HEK293 (cell line): Measurements from ENCODE around the gene SHLD1.

Source experiments
- CTCF ChIA-PET: fragments of 350-600 bp; formaldehyde crosslinking; extraction: SDS; loops from one replicate; lab custom pipeline; 2021; ENCODE audit warnings: antibody characterized with exemption; lab: Yijun Ruan, JAX
- POLR2A ChIA-PET: fragments of 300-600 bp; formaldehyde crosslinking; extraction: SDS; loops from one replicate; lab custom pipeline; 2020; ENCODE audit warnings: antibody characterized with exemption, inconsistent platforms; lab: Yijun Ruan, JAX
- H3K27ac ChIP-seq: fragments of 200-500 bp; sonication (Bioruptor generic); 2 replicates; pipeline ENCODE4 v1.5.1; 2014; ENCODE audit warnings: low read depth, low read length, control low read depth, inconsistent platforms; ENCODE audit errors: extremely low read depth
- H3K36me3 ChIP-seq, 2 experiments: fragments of 200-500 bp in 1 of 2; sonication (Bioruptor generic) in 1 of 2; 1 replicate in 1 of 2; 2 replicates in 1 of 2; pipeline ENCODE4 v1.5.1; 2014 to 2017; ENCODE audit warnings: inconsistent platforms in 2 of 2, low read length in 2 of 2; ENCODE audit not compliant: control insufficient read depth in 2 of 2, insufficient read depth in 1 of 2
- H3K4me1 ChIP-seq: fragments of 200-500 bp; sonication (Bioruptor generic); 2 replicates; pipeline ENCODE4 v1.5.1; 2014; ENCODE audit warnings: mild to moderate bottlenecking, low read length, inconsistent platforms; ENCODE audit not compliant: control insufficient read depth, insufficient read depth
- H3K4me3 ChIP-seq: 2 replicates; pipeline ENCODE4 v1.5.1; 2011; ENCODE audit warnings: low read depth, mild to moderate bottlenecking, control low read depth, low read length, moderate library complexity
- H3K9me3 ChIP-seq: fragments of 200-500 bp; sonication (Bioruptor generic); 2 replicates; pipeline ENCODE4 v1.5.1; 2014; ENCODE audit warnings: low read depth, low read length, inconsistent platforms; ENCODE audit not compliant: control insufficient read depth, insufficient read depth
- BCL11A ChIP-seq: fragments of 450-650 bp; formaldehyde crosslinking; IDR thresholded peaks from 2 replicates; pipeline ENCODE4 v1.5.1; 2016; ENCODE audit warnings: low read depth, missing biosample characterization, missing genetic modification characterization
- ELK4 ChIP-seq: IDR thresholded peaks from 2 replicates; pipeline ENCODE4 v1.6.1; 2011; ENCODE audit warnings: mild to moderate bottlenecking, low read depth, low read length, borderline replicate concordance
- KLF8 ChIP-seq: fragments of 450-650 bp; formaldehyde crosslinking; IDR thresholded peaks from 2 replicates; pipeline ENCODE4 v1.5.1; 2016; ENCODE audit warnings: missing biosample characterization, missing genetic modification characterization
- PRDM4 ChIP-seq: fragments of 450-650 bp; formaldehyde crosslinking; IDR thresholded peaks from 2 replicates; pipeline ENCODE4 v1.5.1; 2017; ENCODE audit warnings: missing biosample characterization, missing genetic modification characterization
- RBAK ChIP-seq: fragments of 450-650 bp; formaldehyde crosslinking; IDR thresholded peaks from 2 replicates; pipeline ENCODE4 v1.5.1; 2016; ENCODE audit warnings: missing biosample characterization, missing genetic modification characterization
- TCF7L2 ChIP-seq: IDR thresholded peaks from 2 replicates; pipeline ENCODE4 v1.6.1; 2011; ENCODE audit warnings: low read depth, mild to moderate bottlenecking, inconsistent platforms, low read length, moderate library complexity, borderline replicate concordance
- YY2 ChIP-seq: fragments of 450-650 bp; formaldehyde crosslinking; IDR thresholded peaks from 2 replicates; pipeline ENCODE4 v1.5.1; 2016; ENCODE audit warnings: missing biosample characterization, missing genetic modification characterization
- ZBTB8A ChIP-seq: fragments of 450-650 bp; formaldehyde crosslinking; IDR thresholded peaks from 2 replicates; pipeline ENCODE4 v1.5.1; 2016; ENCODE audit warnings: missing biosample characterization, missing genetic modification characterization
- ZFP41 ChIP-seq: fragments of 450-650 bp; formaldehyde crosslinking; IDR thresholded peaks from 2 replicates; pipeline ENCODE4 v1.5.1; 2016; ENCODE audit warnings: missing biosample characterization, missing genetic modification characterization, borderline replicate concordance
- ZIC2 ChIP-seq: fragments of 450-650 bp; formaldehyde crosslinking; IDR thresholded peaks from 2 replicates; pipeline ENCODE4 v1.5.1; 2016; ENCODE audit warnings: missing biosample characterization, missing genetic modification characterization
- ZNF133 ChIP-seq: fragments of 450-650 bp; formaldehyde crosslinking; IDR thresholded peaks from 2 replicates; pipeline ENCODE4 v1.5.1; 2016; ENCODE audit warnings: missing biosample characterization, missing genetic modification characterization
- ZNF157 ChIP-seq: fragments of 450-650 bp; formaldehyde crosslinking; IDR thresholded peaks from 2 replicates; pipeline ENCODE4 v1.5.1; 2016; ENCODE audit warnings: missing biosample characterization, missing genetic modification characterization
- ZNF2 ChIP-seq: fragments of 450-650 bp; formaldehyde crosslinking; IDR thresholded peaks from 2 replicates; pipeline ENCODE4 v1.5.1; 2016; ENCODE audit warnings: missing biosample characterization, missing genetic modification characterization
- ZNF202 ChIP-seq: fragments of 450-650 bp; formaldehyde crosslinking; IDR thresholded peaks from 2 replicates; pipeline ENCODE4 v1.5.1; 2016; ENCODE audit warnings: missing biosample characterization, missing genetic modification characterization, borderline replicate concordance
- ZNF211 ChIP-seq: fragments of 450-650 bp; formaldehyde crosslinking; IDR thresholded peaks from 2 replicates; pipeline ENCODE4 v1.5.1; 2016; ENCODE audit warnings: low read depth, missing biosample characterization, missing genetic modification characterization
- ZNF24 ChIP-seq: fragments of 450-650 bp; formaldehyde crosslinking; IDR thresholded peaks from 2 replicates; pipeline ENCODE4 v1.5.1; 2016; ENCODE audit warnings: missing biosample characterization, missing genetic modification characterization
- ZNF280D ChIP-seq: fragments of 450-650 bp; formaldehyde crosslinking; IDR thresholded peaks from 2 replicates; pipeline ENCODE4 v1.5.1; 2016; ENCODE audit warnings: missing biosample characterization, missing genetic modification characterization
- ZNF324 ChIP-seq: fragments of 450-650 bp; formaldehyde crosslinking; IDR thresholded peaks from 2 replicates; pipeline ENCODE4 v1.5.1; 2016; ENCODE audit warnings: missing biosample characterization, missing genetic modification characterization
- ZNF521 ChIP-seq: fragments of 450-650 bp; formaldehyde crosslinking; IDR thresholded peaks from 2 replicates; pipeline ENCODE4 v1.5.1; 2017; ENCODE audit warnings: missing biosample characterization, mild to moderate bottlenecking, missing genetic modification characterization
- ZNF548 ChIP-seq: fragments of 450-650 bp; formaldehyde crosslinking; IDR thresholded peaks from 2 replicates; pipeline ENCODE4 v1.5.1; 2016; ENCODE audit warnings: missing biosample characterization, missing genetic modification characterization
- ZNF571 ChIP-seq: fragments of 450-650 bp; formaldehyde crosslinking; IDR thresholded peaks from 2 replicates; pipeline ENCODE4 v1.5.0; 2017; ENCODE audit warnings: missing biosample characterization, missing genetic modification characterization
- ZNF580 ChIP-seq: fragments of 450-650 bp; formaldehyde crosslinking; IDR thresholded peaks from 2 replicates; pipeline ENCODE4 v1.5.1; 2016; ENCODE audit warnings: missing biosample characterization, missing genetic modification characterization
- ZNF639 ChIP-seq: fragments of 450-650 bp; formaldehyde crosslinking; IDR thresholded peaks from 2 replicates; pipeline ENCODE4 v1.5.1; 2016; ENCODE audit warnings: missing biosample characterization, missing genetic modification characterization
- ZNF645 ChIP-seq: fragments of 450-650 bp; formaldehyde crosslinking; IDR thresholded peaks from 2 replicates; pipeline ENCODE4; 2016; ENCODE audit warnings: missing biosample characterization, missing genetic modification characterization
- ZNF654 ChIP-seq: fragments of 450-650 bp; formaldehyde crosslinking; IDR thresholded peaks from 2 replicates; pipeline ENCODE4 v1.5.1; 2016; ENCODE audit warnings: low read depth, missing biosample characterization, missing genetic modification characterization
- ZNF677 ChIP-seq: fragments of 450-650 bp; IDR thresholded peaks from 2 replicates; pipeline ENCODE4 v1.5.0; 2018; ENCODE audit warnings: missing biosample characterization, mild to moderate bottlenecking, missing genetic modification characterization, moderate library complexity
- ZNF704 ChIP-seq: fragments of 450-650 bp; formaldehyde crosslinking; IDR thresholded peaks from 2 replicates; pipeline ENCODE4 v1.5.1; 2016; ENCODE audit warnings: missing biosample characterization, missing genetic modification characterization
- ZSCAN16 ChIP-seq: fragments of 450-650 bp; formaldehyde crosslinking; IDR thresholded peaks from 2 replicates; pipeline ENCODE4 v1.5.1; 2016; ENCODE audit warnings: missing biosample characterization, missing genetic modification characterization

Gene SHLD1

GRCh38 chr20:5810800-5811422, 60.7 kb downstream of the SHLD1 start:
- ChIA-PET POLR2A (no interaction called here), CTCF (no interaction called here)
- H3K4me1 ChIP-seq, result no peaks in the 10 kb centered on the region
- no peak overlapping the region for H3K27ac ChIP-seq
- TF ChIP-seq ZNF521 (tag by site-specific recombination), result no peak
- TF ChIP-seq ZSCAN16, result no peak
- TF ChIP-seq ZNF571, result no peak
- TF ChIP-seq ZNF157, result no peak
- TF ChIP-seq ZNF202 (tag by site-specific recombination), result no peak
- TF ChIP-seq ZNF24 (tag by site-specific recombination), result no peak
- TF ChIP-seq RBAK (tag by site-specific recombination), result no peak
- TF ChIP-seq ZNF704 (tag by site-specific recombination), result no peak
- TF ChIP-seq ZFP41, result no peak
- TF ChIP-seq ZNF654, result no peak
- no peak for TF ChIP-seq ZNF645
- TF ChIP-seq TCF7L2, result no peak
- TF ChIP-seq PRDM4, result no peak
- TF ChIP-seq ZBTB8A (tag by site-specific recombination), result no peak
- TF ChIP-seq ZNF324 (tag by site-specific recombination), result no peak
- TF ChIP-seq ZNF2 (tag by site-specific recombination), result no peak
- TF ChIP-seq, all 188 proteins: peak for 0
- H3K36me3 ChIP-seq, result no peaks in the 10 kb centered on the region
- H3K9me3 ChIP-seq, result no peaks in the 10 kb centered on the region
- no peak overlapping the region for H3K4me3 ChIP-seq

GRCh38 chr20:5811746-5812145, 61.5 kb downstream of the SHLD1 start:
- H3K27ac ChIP-seq, result no peak overlapping the region
- ChIA-PET CTCF (no interaction called here), POLR2A (no interaction called here)
- no peaks in the 10 kb centered on the region for H3K9me3 ChIP-seq
- H3K4me3 ChIP-seq, result no peak overlapping the region
- H3K4me1 ChIP-seq, result no peaks in the 10 kb centered on the region
- no peaks in the 10 kb centered on the region for H3K36me3 ChIP-seq
- TF ChIP-seq ELK4 (no peak), YY2 (no peak), ZIC2 (tag by site-specific recombination) (no peak), ZNF548 (tag by site-specific recombination) (no peak), ZNF639 (tag by site-specific recombination) (no peak), ZNF677 (tag by site-specific recombination) (no peak), ZNF280D (tag by site-specific recombination) (no peak), ZNF133 (tag by site-specific recombination) (no peak), ZNF211 (tag by site-specific recombination) (no peak), BCL11A (tag by site-specific recombination) (no peak), KLF8 (tag by site-specific recombination) (no peak), ZNF580 (tag by site-specific recombination) (no peak)
